CD4-positive, alpha-beta T cell treated with Interleukin-10 for 1 hour (primary cell): Measurements from ENCODE around the gene EPHB1.
A peak's percentile ranks its signal among the peaks of the same experiment; 100 is the strongest.

Source experiments
- DNase-seq: peaks from one replicate; pipeline ENCODE4 v3.0.0-alpha.2; 2020

EPHB1 gene

DNA sequence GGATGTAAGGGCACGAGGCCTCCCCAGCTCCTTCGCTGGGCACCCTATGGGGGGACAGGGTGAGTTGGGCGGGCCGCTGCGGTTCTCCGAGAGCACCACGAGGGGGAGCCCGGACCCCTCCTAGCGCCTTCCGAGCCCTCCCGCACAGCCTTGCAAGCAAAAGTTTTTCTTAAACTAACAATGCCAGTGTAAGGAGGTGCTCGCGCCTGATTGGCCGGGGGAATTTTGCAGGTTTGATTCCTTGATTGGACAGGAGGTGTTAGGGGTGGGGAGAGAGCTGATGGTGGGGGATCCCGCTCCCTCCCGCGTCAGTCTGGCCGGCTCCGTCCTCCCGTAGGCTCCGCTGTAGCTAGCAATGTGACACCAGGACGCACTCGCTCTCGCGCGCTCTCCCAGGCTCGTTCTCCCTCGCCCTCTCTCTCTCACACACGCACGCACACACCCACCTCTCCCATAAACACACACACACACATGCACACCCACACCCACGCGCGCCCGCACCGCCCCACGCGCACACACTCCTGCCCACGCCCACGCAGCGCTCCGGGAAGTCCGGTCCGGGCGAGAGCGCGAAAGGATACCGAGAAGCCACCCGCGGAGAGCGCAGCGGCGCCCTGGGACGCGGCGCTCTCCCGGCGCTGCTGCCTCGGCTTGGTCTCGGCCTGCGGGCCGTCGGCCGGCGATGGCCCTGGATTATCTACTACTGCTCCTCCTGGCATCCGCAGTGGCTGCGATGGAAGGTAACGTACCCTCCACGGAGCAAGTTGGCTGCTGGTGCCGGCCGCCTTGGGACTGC is at the start of gene EPHB1:
EPHB1 (plus strand) TSS at position 311 of the 796 bp plus-strand sequence.
- peak; percentile 49 for DNase-seq

DNA sequence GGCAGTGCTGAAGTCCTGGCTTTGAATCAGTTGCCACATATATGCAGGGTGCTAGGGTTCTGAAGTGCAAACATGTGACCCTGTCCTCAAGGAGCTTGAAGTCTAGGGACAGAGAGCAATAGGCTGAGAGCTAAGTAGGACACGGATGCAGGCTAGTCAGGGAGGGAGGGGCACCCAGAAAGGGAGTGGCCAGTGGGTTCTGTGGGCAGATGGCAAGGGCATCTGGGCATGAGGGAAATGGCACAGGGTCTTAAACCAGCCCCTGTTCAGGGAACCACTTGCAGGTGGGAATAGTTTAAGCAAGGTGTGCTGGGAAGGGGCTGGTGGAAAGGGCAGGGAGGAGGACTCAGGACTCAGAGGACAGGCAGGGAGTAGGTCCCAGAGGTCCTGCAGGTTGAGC is 46.4 kb upstream of the EPHB1 start:
- DNase-seq, result no peak

DNA sequence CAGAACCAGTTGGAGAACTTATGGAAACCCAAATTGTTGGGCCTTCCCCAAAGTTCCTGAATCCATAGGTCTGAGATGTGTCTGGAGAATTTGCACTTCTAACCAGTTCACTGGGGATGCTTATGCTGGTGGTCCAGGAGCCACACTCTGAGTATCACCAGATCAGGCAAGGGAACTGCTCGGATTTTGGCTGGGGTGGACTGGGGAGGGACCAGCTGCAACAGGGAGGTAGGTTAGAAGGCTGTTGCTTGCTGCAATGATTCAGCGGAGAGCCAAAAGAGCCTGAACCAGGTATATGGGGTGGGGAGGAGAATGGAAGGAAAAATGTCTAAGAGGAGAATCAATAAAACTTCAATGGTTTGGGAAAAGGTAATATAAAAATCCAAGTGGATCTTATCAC is 45.9 kb upstream of the EPHB1 start:
- DNase-seq, result no peak

DNA sequence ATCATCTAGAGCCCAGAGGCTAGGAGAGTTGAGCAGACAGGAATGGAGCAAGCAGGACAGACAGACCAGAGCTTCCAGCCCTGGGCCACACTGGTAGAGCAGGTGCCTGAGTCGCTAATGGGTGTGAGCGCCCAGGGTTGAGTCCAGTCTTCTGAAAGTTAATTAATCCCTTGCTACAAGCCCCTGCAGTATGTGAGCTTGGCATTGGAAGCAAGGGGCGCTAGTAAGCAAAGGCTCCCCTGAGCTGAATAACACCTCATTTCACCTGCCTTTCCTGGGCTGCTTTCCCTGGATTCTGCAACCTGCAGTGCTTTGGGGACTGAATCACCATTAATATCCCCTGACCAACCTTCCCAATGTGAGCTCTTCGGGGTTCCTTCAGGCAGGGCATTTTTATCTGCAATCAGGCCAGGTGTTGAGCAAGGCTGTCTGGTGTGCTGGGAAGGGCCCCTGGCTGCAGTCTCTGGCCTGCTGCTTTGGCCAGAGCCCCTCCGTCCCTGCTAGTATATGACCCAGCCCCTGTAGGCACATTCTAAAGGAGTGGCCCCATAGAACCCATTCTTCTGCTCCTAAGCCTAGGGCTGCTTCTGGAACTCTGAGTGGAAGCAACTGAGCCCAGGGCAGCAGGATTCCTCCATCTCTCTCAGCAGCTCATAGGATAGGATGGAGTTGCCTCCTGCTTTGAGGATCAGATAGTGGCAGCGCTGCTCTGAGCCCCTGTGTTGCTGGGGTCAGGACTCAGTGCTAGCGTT is 45.1 kb upstream of the EPHB1 start:
- no peak for DNase-seq

DNA sequence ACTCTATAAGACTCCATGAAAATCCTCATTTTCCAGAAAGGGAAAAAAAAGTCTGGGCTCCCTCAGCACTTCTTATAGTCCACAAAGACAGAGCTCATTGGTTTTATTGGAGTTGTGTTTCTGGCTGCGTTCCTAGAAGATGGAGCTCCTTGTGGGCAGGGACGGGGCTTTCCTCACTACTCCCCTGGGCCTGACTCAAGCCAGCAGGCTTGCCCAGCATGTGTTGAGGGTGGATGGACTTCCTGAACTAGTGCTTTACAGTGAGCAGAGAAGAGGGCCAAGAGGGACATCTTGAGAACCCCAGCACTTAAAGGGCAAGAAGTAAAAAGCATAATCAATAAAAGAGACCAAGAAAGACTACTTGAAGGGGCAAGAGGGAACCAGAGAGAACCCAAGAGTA is 43.2 kb upstream of the EPHB1 start:
- no peak for DNase-seq

- DNase-seq, result no peak
Observed at GRCh38 chr3:134752761-134753461, 42.1 kb upstream of the EPHB1 start.

DNA sequence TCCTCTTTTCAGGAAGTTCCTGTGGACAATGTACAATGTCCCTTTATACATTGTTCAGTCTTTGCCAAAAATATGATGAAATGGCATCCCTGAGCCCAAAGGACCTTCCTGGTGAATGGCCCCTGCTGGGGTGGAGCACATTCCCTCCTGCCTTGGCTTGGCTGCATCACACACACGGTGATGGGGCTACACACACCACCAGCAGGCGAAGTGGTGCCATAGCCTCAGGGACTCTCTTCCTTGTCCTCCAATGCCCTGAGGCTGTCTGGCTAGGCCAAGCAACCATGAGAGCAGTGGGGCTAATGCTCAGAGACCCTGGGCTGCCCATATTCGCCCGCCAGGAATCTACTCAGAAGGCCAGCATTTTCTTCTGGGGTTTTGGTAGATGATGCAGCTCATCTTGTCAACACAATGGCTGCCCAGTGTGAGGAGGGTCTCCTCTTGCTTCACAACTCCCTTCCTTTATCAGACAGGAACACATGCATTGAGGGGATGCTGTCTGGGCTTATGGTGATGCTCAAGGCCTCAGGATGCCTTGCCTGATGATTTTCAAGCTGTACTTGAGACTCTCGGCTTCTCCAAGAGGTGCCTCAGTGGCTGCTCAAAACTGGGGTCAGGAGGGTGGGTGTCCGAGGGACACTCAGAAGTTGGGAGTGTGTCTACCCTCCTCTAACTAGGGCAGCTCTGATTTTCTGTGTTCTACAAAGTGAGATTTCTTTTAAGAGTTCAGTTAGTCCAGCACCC is 40.9 kb upstream of the EPHB1 start:
- DNase-seq, result no peak

- DNase-seq, result no peak
Observed at GRCh38 chr3:134754768-134755559, 40.1 kb upstream of the EPHB1 start.

GRCh38 chr3:134755821-134756220 is 39.2 kb upstream of the EPHB1 start:
- no peak for DNase-seq

DNA sequence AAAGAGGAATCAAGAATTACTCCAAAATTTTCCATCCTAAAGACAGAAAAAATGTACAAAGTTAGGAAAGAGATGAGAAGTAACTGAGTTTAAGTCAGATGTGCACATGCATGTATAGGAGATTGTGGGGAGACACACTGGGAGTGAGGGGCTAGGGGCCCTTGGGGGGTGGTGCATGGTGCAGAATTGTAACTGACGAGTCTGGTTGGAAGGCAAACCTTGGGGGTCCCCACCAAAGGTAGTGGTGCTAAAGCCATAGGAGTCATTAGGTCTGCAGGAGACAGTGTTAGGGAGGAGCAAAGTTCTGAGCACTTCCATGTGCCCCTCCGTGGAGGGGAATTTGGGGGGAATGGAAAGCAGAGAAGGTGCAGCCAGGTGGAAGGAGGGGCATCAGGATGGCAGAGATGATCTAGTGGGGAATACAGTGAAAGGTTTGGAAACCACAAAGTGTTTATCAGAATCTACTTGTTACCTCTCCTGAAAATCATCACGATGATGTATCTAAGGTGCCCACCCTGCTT is 37.5 kb upstream of the EPHB1 start:
- DNase-seq, result no peak

- DNase-seq, result no peak
Observed at GRCh38 chr3:134761213-134761612, 33.8 kb upstream of the EPHB1 start.

DNA sequence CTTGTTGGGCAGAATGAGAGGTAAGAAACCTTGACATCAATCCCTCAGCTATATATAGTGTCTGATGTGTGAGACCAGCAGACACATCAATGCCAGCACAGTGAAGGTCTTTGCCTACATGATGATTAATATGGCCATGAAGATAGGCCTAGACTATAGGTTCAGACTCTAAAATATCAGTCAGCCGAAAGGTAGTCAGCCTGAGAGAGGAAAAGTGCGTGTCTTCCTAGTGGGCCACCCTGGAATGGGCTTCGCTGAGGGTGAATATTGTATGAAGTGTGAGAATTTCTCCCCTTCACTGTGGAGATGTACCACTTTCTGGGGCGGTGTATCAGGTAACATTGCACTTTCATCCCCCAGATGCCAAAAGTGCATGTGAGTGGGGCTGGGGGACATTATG is 33.0 kb upstream of the EPHB1 start:
- DNase-seq, result no peak

- no peak for DNase-seq
Observed at GRCh38 chr3:134765468-134765867, 29.6 kb upstream of the EPHB1 start.

DNA sequence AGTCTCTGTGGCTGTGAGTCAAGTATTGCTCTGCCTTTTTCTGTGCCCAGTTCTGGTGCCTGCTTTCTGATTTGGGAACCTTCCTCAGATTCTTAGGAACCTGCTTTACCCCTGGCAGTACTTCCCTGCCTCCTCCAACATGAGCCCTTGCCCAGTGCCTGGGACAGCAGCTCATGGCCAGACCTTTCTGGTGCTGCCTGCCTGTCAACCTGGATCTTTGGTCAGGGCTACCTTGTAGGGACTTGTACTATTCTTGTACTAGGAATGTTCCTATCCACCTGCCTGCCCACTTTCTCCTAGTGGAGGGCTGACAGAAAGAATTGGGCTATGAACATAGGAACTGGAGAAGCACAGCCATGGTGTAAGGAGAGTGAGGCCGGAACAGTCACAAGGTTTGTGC is 28.8 kb upstream of the EPHB1 start:
- no peak for DNase-seq

GRCh38 chr3:134768116-134768515 is 26.9 kb upstream of the EPHB1 start:
- no peak for DNase-seq

- DNase-seq, result no peak
Observed at GRCh38 chr3:134768837-134769236, 26.2 kb upstream of the EPHB1 start.

- no peak for DNase-seq
Observed at GRCh38 chr3:134769287-134769868, 25.7 kb upstream of the EPHB1 start.

- no peak for DNase-seq
Observed at GRCh38 chr3:134772011-134772410, 23.0 kb upstream of the EPHB1 start.

GRCh38 chr3:134772591-134772990 is 22.5 kb upstream of the EPHB1 start:
- DNase-seq, result no peak

DNA sequence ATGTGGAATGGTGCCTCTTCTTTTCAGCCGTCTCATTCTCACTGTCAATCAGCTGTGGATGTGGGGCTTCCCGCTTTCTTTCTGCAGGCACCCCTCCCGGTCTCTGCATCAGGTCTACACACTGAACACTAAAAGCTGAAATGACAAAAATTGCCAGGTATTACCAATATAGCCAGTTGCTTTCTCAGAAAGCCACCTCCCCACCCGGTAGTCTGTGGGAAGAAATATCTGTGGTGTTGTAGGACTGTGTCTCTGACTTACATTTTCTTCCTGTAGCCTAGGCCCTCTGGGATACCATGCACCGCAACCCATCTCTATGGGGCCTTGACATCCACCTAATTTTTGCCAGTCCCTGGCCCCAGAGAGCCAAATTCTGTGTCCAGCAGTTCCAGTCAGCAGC is 19.2 kb upstream of the EPHB1 start:
- DNase-seq, result no peak

DNA sequence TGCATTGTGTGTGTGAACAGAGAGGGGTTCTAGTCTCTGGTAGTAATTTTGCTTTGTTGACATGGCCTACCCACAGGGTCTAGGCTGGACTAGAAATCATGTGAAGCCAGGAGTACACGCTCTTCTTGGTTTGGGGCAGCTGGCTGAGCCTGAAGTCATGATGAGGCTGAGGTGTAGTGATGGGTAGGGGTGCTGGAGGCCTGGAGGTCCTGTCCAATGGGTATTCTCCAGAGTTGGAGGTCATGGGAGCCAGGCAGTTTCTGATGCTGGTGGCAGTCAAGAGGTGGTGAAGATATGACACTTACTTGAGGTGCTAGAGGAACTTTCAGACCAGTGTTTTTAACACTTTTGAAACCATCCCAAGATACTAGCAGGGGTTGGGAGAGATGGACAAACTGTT is 18.5 kb upstream of the EPHB1 start:
- no peak for DNase-seq

- DNase-seq, result no peak
Observed at GRCh38 chr3:134777341-134777740, 17.7 kb upstream of the EPHB1 start.
